SIG-M5 treated with dmso at 0.1 percent for 504 hours (cell line): ENCODE results near the gene PDIA2.

Source experiments
- DNase-seq: peaks from one replicate; lab custom pipeline; 2025; ENCODE audit not compliant: unreplicated experiment; lab: John Stamatoyannopoulos, UW

PDIA2 gene

GRCh38 chr16:280005-280460, 2.9 kb upstream of the PDIA2 start:
- DNase-seq = no peak

- DNase-seq = no peak
Measured at GRCh38 chr16:280552-280951, 2.4 kb upstream of the PDIA2 start, which contains the start of gene ARHGDIG. Gene ARHGDIG (plus strand): TSS chr16:280591. CDS start chr16:280681, 90 bp downstream.

- no peak for DNase-seq
Measured at GRCh38 chr16:280991-281659, 1.8 kb upstream of the PDIA2 start.

- DNase-seq = no peak
Measured at GRCh38 chr16:281660-282255, 1.2 kb upstream of the PDIA2 start.

GRCh38 chr16:282491-282890, 473 bp upstream of the PDIA2 start:
- no peak for DNase-seq

GRCh38 chr16:284204-285120, 1.5 kb downstream of the PDIA2 start:
- no peak for DNase-seq

GRCh38 chr16:285146-286055, 2.4 kb downstream of the PDIA2 start:
- DNase-seq = no peak

- DNase-seq = no peak
Measured at GRCh38 chr16:286491-287297, 3.7 kb downstream of the PDIA2 start.

- no peak for DNase-seq
Measured at GRCh38 chr16:287298-287811, 4.4 kb downstream of the PDIA2 start.

GRCh38 chr16:287981-288920, 5.3 kb downstream of the PDIA2 start:
- DNase-seq = no peak

GRCh38 chr16:289395-289997, 6.5 kb downstream of the PDIA2 start:
- no peak for DNase-seq

GRCh38 chr16:290015-290680, 7.2 kb downstream of the PDIA2 start:
- no peak for DNase-seq

- no peak for DNase-seq
Measured at GRCh38 chr16:290681-291405, 7.9 kb downstream of the PDIA2 start.

GRCh38 chr16:291539-291938, 8.6 kb downstream of the PDIA2 start:
- no peak for DNase-seq

GRCh38 chr16:293043-293775, 10.2 kb downstream of the PDIA2 start:
- DNase-seq = no peak

- no peak for DNase-seq
Measured at GRCh38 chr16:296276-296675, 13.3 kb downstream of the PDIA2 start.
